Measurements from ENCODE around the gene ATP8A1.

GRCh38 chr4:42628740-42629139, 28.2 kb downstream of the ATP8A1 start:
- TF ChIP-seq CTCF (IDR thresholded peaks at IDR 0.05) (no peak), POLR2AphosphoS5 (IDR thresholded peaks at IDR 0.05) (no peak), POLR2A (IDR thresholded peaks at IDR 0.05) (no peak), EP300 (IDR thresholded peaks at IDR 0.05) (no peak)
